ENCODE results near the gene LIN7A.

DNA sequence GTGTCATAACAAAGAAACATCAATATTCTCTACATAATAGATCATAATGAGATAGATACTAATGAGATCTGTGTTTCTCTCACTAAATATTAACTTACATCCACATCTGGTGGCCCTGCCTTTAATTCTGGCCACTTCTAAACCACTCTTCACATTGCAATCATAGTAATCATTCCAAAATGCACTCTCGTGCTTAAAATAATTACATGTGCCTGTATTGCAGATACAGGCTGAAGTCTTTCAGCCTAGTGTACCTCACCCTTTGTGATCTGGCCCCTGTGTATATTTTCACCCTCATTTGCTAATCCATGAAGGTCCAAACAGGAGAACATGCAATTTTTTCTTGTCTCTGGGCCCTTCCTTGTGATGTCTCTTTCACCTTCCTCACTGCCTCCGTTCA, 108.0 kb downstream of the LIN7A start:
- TF ChIP-seq, protein P1, sequence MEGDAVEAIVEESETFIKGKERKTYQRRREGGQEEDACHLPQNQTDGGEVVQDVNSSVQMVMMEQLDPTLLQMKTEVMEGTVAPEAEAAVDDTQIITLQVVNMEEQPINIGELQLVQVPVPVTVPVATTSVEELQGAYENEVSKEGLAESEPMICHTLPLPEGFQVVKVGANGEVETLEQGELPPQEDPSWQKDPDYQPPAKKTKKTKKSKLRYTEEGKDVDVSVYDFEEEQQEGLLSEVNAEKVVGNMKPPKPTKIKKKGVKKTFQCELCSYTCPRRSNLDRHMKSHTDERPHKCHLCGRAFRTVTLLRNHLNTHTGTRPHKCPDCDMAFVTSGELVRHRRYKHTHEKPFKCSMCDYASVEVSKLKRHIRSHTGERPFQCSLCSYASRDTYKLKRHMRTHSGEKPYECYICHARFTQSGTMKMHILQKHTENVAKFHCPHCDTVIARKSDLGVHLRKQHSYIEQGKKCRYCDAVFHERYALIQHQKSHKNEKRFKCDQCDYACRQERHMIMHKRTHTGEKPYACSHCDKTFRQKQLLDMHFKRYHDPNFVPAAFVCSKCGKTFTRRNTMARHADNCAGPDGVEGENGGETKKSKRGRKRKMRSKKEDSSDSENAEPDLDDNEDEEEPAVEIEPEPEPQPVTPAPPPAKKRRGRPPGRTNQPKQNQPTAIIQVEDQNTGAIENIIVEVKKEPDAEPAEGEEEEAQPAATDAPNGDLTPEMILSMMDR (IDR thresholded peaks at IDR 0.05): no peak
- TF ChIP-seq EZH2phosphoT487 (IDR thresholded peaks at IDR 0.05): no peak
- no peak for TF ChIP-seq EZH2 (IDR thresholded peaks at IDR 0.05)
